Activated T-cell treated with anti-CD3 and anti-CD28 coated beads, Interleukin-2, amount 50 U/mL, for 4 hours (primary cell): ENCODE measurements around the gene EPN1. TPM values are rescaled to one million over a fixed set of nuclear protein-coding genes. Genes with fewer than 3 reads are reported as not detected.
"Not testable (repeated sequence)": the region's sequence is repeated elsewhere in the genome, so short reads cannot be mapped to it uniquely, and the experiment has no call there.

Experiments used
- ATAC-seq, 2 donors: fragments of 200-7000 bp; cut with Tn5 transposase; one replicate each; pipeline ENCODE4 v1.10.0; 2021
- DNase-seq: peaks from one replicate; pipeline ENCODE4 v3.0.0-alpha.2; 2020
- H3K27me3 Mint-ChIP-seq: one replicate; pipeline ENCODE4 v1.8.0; 2021; ENCODE audit warnings: low read depth, mixed read lengths
- H3K36me3 Mint-ChIP-seq: one replicate; pipeline ENCODE4 v1.8.0; 2022; ENCODE audit warnings: mixed read lengths; ENCODE audit not compliant: insufficient read depth
- H3K4me1 Mint-ChIP-seq: one replicate; pipeline ENCODE4 v1.8.0; 2021; ENCODE audit warnings: low read depth, mixed read lengths
- H3K4me3 Mint-ChIP-seq: one replicate; pipeline ENCODE4 v1.8.0; 2021; ENCODE audit warnings: mild to moderate bottlenecking, moderate library complexity, mixed read lengths
- H3K9me3 Mint-ChIP-seq: one replicate; pipeline ENCODE4 v1.8.0; 2021; ENCODE audit warnings: mixed read lengths
- total RNA-seq, 3 donors: library from RNA; stranded (reverse); gene quantifications; one replicate each; pipeline ENCODE4 v1.2.1, GENCODE V29; 2021

Gene EPN1
- total RNA-seq, 3 donors from 2014 or later: 55.0 to 61.4 (median 55.2) TPM

- no peak overlapping the region for H3K4me3 Mint-ChIP-seq
- ATAC-seq: no peak
- H3K4me1 Mint-ChIP-seq: peaks cover 6% of the 10 kb centered on the region
- peaks cover 45% of the 10 kb centered on the region for H3K27me3 Mint-ChIP-seq
- no peaks in the 10 kb centered on the region for H3K36me3 Mint-ChIP-seq
- H3K9me3 Mint-ChIP-seq: peaks cover 8% of the 10 kb centered on the region
- no peak for DNase-seq
Observed at GRCh38 chr19:55716531-55716930, 41.5 kb downstream of the EPN1 start.

GRCh38 chr19:55717251-55717650 is 42.2 kb downstream of the EPN1 start:
- Mint-ChIP-seq H3K36me3 (no peaks in the 10 kb centered on the region), H3K9me3 (peaks cover 15% of the 10 kb centered on the region), H3K4me3 (no peak overlapping the region), H3K4me1 (peaks cover 4% of the 10 kb centered on the region), H3K27me3 (peaks cover 49% of the 10 kb centered on the region)
- no peak for ATAC-seq
- DNase-seq: no peak

- H3K4me3 Mint-ChIP-seq, H3K4me1 Mint-ChIP-seq, DNase-seq, ATAC-seq, H3K36me3 Mint-ChIP-seq: not testable (repeated sequence)
- peaks cover 19% of the 10 kb centered on the region for H3K9me3 Mint-ChIP-seq
- H3K27me3 Mint-ChIP-seq: peaks cover 54% of the 10 kb centered on the region
Observed at GRCh38 chr19:55717879-55718711, 43.1 kb downstream of the EPN1 start.

GRCh38 chr19:55720214-55720746 is 45.3 kb downstream of the EPN1 start:
- DNase-seq: no peak
- H3K4me1 Mint-ChIP-seq: no peaks in the 10 kb centered on the region
- H3K4me3 Mint-ChIP-seq: no peak overlapping the region
- ATAC-seq: no peak
- H3K27me3 Mint-ChIP-seq: peaks cover 53% of the 10 kb centered on the region
- no peaks in the 10 kb centered on the region for H3K36me3 Mint-ChIP-seq
- H3K9me3 Mint-ChIP-seq: peaks cover 19% of the 10 kb centered on the region

- no peak for ATAC-seq
- Mint-ChIP-seq H3K4me1 (no peaks in the 10 kb centered on the region), H3K4me3 (no peak overlapping the region), H3K36me3 (no peaks in the 10 kb centered on the region), H3K27me3 (peaks cover 53% of the 10 kb centered on the region), H3K9me3 (peaks cover 19% of the 10 kb centered on the region)
- DNase-seq: no peak
Observed at GRCh38 chr19:55720801-55721200, 45.8 kb downstream of the EPN1 start.

GRCh38 chr19:55723491-55723890 is 48.5 kb downstream of the EPN1 start:
- H3K27me3 Mint-ChIP-seq: peaks cover 38% of the 10 kb centered on the region
- no peak for ATAC-seq
- H3K36me3 Mint-ChIP-seq: no peaks in the 10 kb centered on the region
- H3K4me1 Mint-ChIP-seq: no peaks in the 10 kb centered on the region
- DNase-seq: no peak
- no peak overlapping the region for H3K4me3 Mint-ChIP-seq
- peaks cover 19% of the 10 kb centered on the region for H3K9me3 Mint-ChIP-seq

GRCh38 chr19:55730378-55730777 is 55.4 kb downstream of the EPN1 start:
- H3K27me3 Mint-ChIP-seq, H3K4me1 Mint-ChIP-seq, ATAC-seq, DNase-seq, H3K9me3 Mint-ChIP-seq, H3K36me3 Mint-ChIP-seq, H3K4me3 Mint-ChIP-seq: not testable (repeated sequence)

- no peaks in the 10 kb centered on the region for H3K4me1 Mint-ChIP-seq
- no peak for DNase-seq
- ATAC-seq: no peak
- no peak within 1 kb of the TSS for H3K4me3 Mint-ChIP-seq
- no peaks in the 10 kb centered on the region for H3K36me3 Mint-ChIP-seq
- peaks cover 17% of the 10 kb centered on the region for H3K27me3 Mint-ChIP-seq
- H3K9me3 Mint-ChIP-seq: no peaks in the 10 kb centered on the region
Observed at GRCh38 chr19:55738302-55738701, 63.3 kb downstream of the EPN1 start, which contains the start of gene NLRP9. TSS of gene NLRP9 (minus strand) at chr19:55738402. CDS start at chr19:55738374, 28 bp downstream.

GRCh38 chr19:55750715-55751114 is 75.7 kb downstream of the EPN1 start:
- Mint-ChIP-seq H3K4me1 (no peaks in the 10 kb centered on the region), H3K4me3 (no peak overlapping the region)
- no peak for DNase-seq

GRCh38 chr19:55753401-55753800 is 78.4 kb downstream of the EPN1 start:
- Mint-ChIP-seq H3K36me3 (no peaks in the 10 kb centered on the region), H3K4me1 (no peaks in the 10 kb centered on the region), H3K9me3 (no peaks in the 10 kb centered on the region), H3K27me3 (peaks cover 12% of the 10 kb centered on the region), H3K4me3 (no peak overlapping the region)
- no peak for ATAC-seq
- DNase-seq: no peak

More at GRCh38 chr19:55750715-55751114, 75.7 kb downstream of the EPN1 start:
- no peaks in the 10 kb centered on the region for H3K36me3 Mint-ChIP-seq
- H3K27me3 Mint-ChIP-seq: peaks cover 5% of the 10 kb centered on the region
- no peak for ATAC-seq
- H3K9me3 Mint-ChIP-seq: no peaks in the 10 kb centered on the region

GRCh38 chr19:55756808-55757207 is 81.8 kb downstream of the EPN1 start:
- peaks cover 14% of the 10 kb centered on the region for H3K27me3 Mint-ChIP-seq
- H3K4me3 Mint-ChIP-seq, ATAC-seq, H3K9me3 Mint-ChIP-seq, DNase-seq, H3K4me1 Mint-ChIP-seq, H3K36me3 Mint-ChIP-seq: not testable (repeated sequence)

- not testable (repeated sequence) for ATAC-seq, DNase-seq
- H3K27me3 Mint-ChIP-seq: peaks cover 15% of the 10 kb centered on the region
Observed at GRCh38 chr19:55758797-55759196, 83.8 kb downstream of the EPN1 start, which contains the start of gene RFPL4A. TSS of gene RFPL4A (plus strand) at chr19:55759097. CDS start at chr19:55761801, 2,704 bp downstream.

More at GRCh38 chr19:55758797-55759196, 83.8 kb downstream of the EPN1 start, which contains the start of gene RFPL4A:
- not testable (repeated sequence) for H3K4me3 Mint-ChIP-seq, H3K4me1 Mint-ChIP-seq, H3K36me3 Mint-ChIP-seq, H3K9me3 Mint-ChIP-seq
